GM23248 (cell line): Measurements from ENCODE around the gene TRAK1.

Source experiments
- EZH2 ChIP-seq: fragments of 200-600 bp; sonication (generic); IDR thresholded peaks from 2 replicates; pipeline ENCODE4 v1.6.1; 2018; ENCODE audit warnings: antibody characterized with exemption, mild to moderate bottlenecking; ENCODE audit not compliant: insufficient read depth, poor library complexity, severe bottlenecking
- EZH2phosphoT487 ChIP-seq: fragments of 200-600 bp; sonication (generic); IDR thresholded peaks from 2 replicates; pipeline ENCODE4 v1.6.1; 2018; ENCODE audit warnings: antibody characterized with exemption, moderate library complexity, mild to moderate bottlenecking, low read depth; ENCODE audit not compliant: insufficient read depth

GRCh38 chr3:42123012-42123581 lies 31.9 kb downstream of the TRAK1 start:
- TF ChIP-seq EZH2 = no peak
- TF ChIP-seq EZH2phosphoT487 = no peak
